ENCODE data around the gene VSTM2L. TPM values are rescaled to one million over a fixed set of nuclear protein-coding genes. Genes with fewer than 3 reads are reported as not detected.

The VSTM2L gene
- total RNA-seq, 1 donor from 2014 or later = 0.15 TPM

DNA sequence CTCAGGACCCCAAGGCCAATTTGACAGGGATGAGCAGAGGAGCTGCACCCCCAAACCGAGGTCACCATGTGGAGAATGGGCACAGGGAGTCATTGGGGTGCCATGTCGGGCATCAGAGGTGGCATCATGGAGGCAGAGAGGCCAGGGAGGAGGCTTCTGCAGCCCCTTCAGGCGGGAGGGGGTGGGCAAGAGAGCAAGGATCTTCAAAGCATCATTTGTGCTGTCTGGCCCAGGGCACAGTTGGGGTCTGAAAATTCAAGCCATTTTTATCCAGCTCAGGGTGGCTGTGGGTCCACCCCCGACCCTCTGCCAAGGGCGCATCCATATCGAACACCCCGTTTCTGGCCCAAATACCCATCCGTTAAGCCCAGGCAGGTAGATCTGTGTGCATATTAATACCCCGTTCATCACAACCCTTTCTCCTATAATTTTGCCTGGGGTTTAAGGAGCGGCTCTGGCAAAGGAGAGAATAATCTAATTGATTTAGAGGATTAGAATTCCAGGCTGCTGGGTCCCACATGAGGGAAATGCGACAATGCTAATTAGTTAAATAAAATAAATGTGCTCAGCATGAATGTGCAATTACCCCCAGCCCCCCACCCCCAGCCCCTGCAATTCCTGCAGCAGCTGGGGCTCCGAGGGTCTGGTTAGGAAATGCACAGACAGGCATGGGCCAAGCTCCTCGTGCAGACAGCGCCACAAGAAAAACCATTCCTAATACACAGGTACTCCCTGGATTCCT lies 31.9 kb downstream of the VSTM2L start:
- intact Hi-C loops (cut with micrococcal nuclease) = no loop called here

DNA sequence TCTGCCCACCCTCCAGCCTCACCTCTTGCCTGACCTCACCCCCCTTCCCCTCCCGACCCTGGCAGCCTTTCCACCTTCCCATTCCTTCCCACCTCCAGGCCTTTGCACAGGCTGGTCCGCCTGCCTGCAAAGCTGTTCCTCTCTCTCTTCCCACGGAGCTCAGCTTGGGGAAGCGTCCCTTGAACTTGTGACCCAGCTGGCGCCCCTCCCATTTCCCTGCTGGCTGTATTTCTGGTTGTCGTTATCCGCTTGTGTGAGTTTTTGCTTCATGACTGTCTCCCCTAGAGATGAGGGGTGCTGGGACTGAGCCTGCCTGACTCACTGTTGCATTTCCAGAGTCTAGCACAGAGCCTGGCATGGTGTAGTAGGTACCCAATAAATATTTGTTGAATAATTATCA lies 32.5 kb downstream of the VSTM2L start:
- intact Hi-C loops (cut with micrococcal nuclease) = no loop called here

DNA sequence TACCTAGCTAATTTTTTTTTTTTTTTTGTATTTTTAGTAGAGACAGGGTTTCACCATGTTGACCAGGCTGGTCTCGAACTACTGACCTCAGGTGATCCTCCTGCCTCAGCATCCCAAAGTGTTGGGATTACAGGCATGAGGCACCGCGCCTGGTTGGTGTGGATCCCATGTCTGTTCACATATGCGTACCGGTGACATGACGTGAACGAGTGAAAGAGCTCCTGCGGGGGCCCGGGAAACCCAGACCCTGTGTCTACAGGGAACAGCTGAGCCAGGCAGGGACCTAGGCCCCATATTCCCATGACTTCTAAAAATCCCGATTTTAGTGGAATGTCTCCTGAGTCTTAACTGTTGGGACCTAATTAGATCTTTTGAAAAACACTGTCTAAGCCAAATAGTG lies 33.1 kb downstream of the VSTM2L start:
- intact Hi-C loops (cut with micrococcal nuclease) = no loop called here

- intact Hi-C loops (cut with micrococcal nuclease) = no loop called here
Measured at GRCh38 chr20:37936451-37936850, 33.5 kb downstream of the VSTM2L start.

DNA sequence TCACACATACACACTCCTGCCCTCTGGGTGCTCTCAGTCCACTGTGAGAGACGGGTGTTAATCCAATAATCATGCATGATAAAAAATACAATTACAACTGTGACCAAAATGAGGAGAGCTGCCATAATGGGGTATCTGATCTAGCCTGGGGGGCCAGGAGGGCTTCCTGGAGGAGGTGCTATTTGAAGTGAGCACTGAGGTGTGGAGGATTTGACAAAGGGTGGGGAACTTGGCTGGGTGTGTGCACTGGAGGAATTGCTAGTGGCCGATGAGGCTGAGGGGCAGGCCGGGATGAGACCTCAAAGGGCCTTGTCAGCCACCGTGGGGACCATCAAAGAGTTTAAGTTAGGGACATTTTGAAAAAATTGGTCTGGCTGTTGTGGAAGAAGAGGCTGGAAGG lies 34.8 kb downstream of the VSTM2L start:
- intact Hi-C loops (cut with micrococcal nuclease) = no loop called here

DNA sequence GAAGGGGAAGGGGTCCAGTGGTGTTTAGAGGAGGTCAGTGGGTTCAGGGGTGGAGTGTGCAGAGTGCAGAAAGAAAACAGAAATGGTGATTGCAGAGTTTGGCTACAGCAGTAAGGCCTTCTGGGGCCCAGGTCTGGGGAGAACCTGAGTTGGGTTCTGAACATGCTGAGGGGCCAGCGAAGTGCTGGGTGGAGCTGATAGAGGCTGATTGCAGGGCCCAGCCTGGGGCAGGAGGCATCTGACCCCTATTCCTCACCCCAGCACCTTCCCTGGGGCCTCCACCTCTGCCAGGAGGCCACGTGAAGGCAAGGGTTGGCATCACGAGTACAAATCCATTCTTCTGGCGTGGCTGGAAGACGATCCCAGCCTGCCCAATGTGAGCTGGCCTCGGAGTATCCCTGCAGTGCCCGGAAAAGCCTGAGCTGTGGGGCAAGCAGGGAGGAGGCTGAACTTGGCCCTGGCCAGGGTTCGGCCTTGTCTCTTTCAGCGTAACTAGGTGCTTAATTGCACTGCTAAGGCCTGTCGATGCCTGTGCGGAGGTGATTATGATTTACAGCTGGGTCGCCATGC lies 35.3 kb downstream of the VSTM2L start:
- intact Hi-C loops (cut with micrococcal nuclease) = no loop called here

DNA sequence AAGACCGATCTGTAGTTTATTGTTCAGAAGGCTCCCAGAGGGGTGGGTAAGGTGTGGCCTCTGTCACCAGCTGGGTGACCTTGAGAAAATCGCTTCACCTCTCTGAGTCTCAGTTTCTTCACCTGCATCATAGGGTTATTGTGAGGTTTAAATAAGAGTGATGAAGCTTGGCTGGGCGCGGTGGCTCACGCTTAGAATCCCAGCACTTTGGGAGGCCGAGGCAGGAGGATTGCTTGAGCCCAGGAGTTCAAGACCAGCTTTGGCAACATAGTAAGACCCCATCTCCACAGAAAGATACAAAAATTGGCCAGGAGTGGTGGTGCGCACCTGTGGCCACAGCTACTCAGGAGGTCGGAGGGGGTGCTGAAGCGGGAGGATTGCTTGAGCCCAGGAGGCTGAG lies 36.0 kb downstream of the VSTM2L start:
- intact Hi-C loops (cut with micrococcal nuclease) = no loop called here

- intact Hi-C loops (cut with micrococcal nuclease) = no loop called here
Measured at GRCh38 chr20:37939701-37940560, 37.0 kb downstream of the VSTM2L start.

DNA sequence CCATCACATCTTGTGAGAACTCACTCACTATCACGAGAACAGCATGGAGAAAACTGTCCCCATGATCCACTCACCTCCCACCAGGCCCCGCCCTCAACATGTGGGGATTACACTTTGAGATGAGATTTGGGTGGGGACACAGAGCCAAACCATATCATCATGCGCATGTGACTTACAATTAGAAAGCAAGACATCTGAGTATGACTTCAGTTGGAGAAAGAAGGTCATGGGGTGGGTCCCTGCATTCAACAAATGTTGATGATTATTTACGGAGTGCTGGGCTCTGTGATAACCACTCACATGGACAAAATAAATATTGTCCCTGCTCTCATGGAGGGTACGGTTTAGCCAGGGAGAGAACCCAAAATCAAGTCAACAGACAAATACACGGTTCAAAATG lies 37.9 kb downstream of the VSTM2L start:
- intact Hi-C loops (cut with micrococcal nuclease) = no loop called here

- intact Hi-C loops (cut with micrococcal nuclease) = no loop called here
Measured at GRCh38 chr20:37941332-37941731, 38.4 kb downstream of the VSTM2L start.

- intact Hi-C loops (cut with micrococcal nuclease) = no loop called here
Measured at GRCh38 chr20:37941992-37942391, 39.1 kb downstream of the VSTM2L start.

GRCh38 chr20:37943033-37943432 lies 40.1 kb downstream of the VSTM2L start:
- intact Hi-C loops (cut with micrococcal nuclease) = no loop called here

- intact Hi-C loops (cut with micrococcal nuclease) = no loop called here
Measured at GRCh38 chr20:37943501-37944455, 40.9 kb downstream of the VSTM2L start.

- intact Hi-C loops (cut with micrococcal nuclease) = no loop called here
Measured at GRCh38 chr20:37944456-37944981, 41.6 kb downstream of the VSTM2L start.

DNA sequence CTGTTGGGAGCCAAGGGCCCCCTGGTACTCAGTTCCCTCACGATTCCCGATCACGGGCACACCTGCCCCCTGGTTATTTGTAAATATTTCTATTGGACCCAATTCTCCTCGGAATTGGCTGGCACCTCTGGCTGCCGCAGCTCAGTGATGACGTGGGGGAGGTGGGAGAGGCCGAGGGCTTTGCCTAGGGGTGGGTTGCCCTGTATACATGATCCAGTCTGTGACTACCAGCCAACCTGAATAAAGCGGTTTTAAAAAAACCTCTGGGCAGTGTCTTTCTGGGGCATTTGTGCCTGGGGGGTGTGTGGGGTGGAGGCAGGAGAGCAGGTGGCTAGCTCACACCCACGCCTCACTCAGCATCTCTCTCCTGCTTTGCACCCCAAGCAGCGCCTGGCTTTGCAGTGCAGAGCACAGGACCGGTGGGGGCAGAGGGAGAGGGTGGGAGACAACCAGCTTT lies 42.2 kb downstream of the VSTM2L start:
- intact Hi-C loops (cut with micrococcal nuclease) = no loop called here

DNA sequence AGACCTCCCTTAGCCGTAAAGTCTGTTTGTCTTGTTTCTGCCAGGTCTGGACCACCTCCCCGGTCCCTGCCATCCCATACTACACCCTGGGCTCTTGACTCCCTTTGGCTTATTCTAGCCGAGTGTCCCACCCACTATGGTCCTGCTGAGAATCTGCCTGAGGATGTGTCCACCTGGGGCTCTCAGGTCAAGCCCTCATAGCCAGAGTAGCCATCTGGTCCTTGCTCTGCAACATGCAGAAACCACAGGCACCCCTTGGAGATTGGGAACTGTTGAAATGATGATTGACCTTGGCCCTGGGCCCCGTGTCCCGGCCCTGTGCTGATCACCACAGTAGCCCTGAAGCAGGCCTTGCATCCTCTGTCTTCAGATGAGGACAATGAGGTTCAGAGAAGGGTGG lies 44.0 kb downstream of the VSTM2L start:
- intact Hi-C loops (cut with micrococcal nuclease) = no loop called here

- intact Hi-C loops (cut with micrococcal nuclease) = no loop called here
Measured at GRCh38 chr20:37947943-37948342, 45.0 kb downstream of the VSTM2L start.

DNA sequence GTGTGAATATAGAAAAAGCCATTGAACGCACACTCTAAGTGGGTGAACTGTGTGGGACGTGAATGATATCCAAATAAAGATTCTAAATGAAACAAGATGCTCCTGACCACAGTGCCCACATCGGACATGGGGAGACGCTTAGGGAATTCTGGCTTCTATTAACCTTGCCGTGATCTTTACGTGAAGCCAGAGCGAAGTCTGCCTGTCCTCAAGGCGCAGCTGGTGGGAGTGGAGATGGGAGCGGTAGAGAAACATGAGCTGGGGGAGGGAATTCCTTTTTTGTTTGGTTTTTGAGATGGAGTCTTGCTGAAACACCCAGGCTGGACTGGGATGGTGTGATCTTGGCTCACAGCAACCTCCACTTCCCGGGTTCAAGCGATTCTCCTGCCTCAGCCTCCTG lies 46.0 kb downstream of the VSTM2L start:
- intact Hi-C loops (cut with micrococcal nuclease) = no loop called here

DNA sequence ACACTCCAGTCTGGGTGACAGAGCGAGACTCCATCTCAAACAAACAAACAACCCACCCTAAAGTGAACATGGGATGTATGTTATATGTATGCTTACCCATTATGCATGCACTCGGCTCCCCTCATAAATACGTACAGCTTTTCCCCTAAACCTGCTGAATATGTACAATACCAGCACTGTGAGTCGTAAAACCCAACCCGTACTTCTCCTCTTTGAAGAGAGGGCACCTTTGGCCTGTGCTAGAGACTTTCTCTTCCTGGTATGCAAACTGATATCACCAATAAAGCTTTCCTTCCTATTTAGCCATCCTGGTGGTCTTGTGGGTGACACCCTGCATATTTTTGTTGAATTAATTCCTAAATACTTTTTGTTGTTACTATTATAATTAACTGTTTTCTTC lies 51.3 kb downstream of the VSTM2L start:
- intact Hi-C loops (cut with micrococcal nuclease) = no loop called here

DNA sequence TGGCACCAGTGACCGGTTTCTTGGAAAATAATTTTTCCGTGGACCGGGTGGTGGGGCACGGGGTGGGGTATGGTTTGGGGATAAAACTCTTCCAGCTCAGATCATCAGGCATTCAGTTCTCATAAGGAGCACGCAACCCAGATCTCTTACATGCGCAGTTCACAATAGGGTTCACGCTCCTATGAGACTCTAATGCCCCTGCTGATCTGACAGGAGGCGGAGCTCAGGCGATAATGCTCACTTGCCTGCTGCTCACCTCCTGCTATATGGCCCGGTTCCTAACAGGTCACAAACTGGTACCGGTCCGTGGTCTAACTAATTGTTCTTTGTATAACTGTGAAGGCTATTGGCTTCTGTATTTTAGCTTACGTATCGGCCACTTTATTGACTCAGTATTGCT lies 51.7 kb downstream of the VSTM2L start:
- intact Hi-C loops (cut with micrococcal nuclease) = no loop called here

GRCh38 chr20:37955511-37955910 lies 52.6 kb downstream of the VSTM2L start:
- intact Hi-C loops (cut with micrococcal nuclease) = no loop called here

Measured in T-helper 1 cell treated with Interleukin-12 subunit alpha and Interleukin-12 subunit beta and Interleukin-4 antibody, amounts not matched to agents 30 ng/mL and 1 ng/mL, for 36 hours (primary cell).